Fibroblast of lung (primary cell): Measurements from ENCODE around the gene ERMP1. TPM values are rescaled to one million over a fixed set of nuclear protein-coding genes. Genes with fewer than 3 reads are reported as not detected.

Experiments used
- DNase-seq, 2 donors: peaks; one replicate each; pipeline versions ENCODE4 v3.0.0 to v3.0.0-alpha.2; 2010; ENCODE audit warnings: low read depth in 2 of 2
- H2AFZ ChIP-seq: 2 replicates; pipeline ENCODE4 v1.5.1; 2012; ENCODE audit warnings: low read length, control low read depth, inconsistent platforms
- H3K27ac ChIP-seq: 2 replicates; pipeline ENCODE4 v1.5.1; 2011; ENCODE audit warnings: low read length, control low read depth; ENCODE audit not compliant: insufficient read depth
- H3K27me3 ChIP-seq: 2 replicates; pipeline ENCODE4 v1.5.1; 2011; ENCODE audit warnings: mild to moderate bottlenecking, low read length; ENCODE audit not compliant: control insufficient read depth, insufficient read depth
- H3K36me3 ChIP-seq: 2 replicates; pipeline ENCODE4 v1.5.1; 2011; ENCODE audit warnings: low read length; ENCODE audit not compliant: control insufficient read depth, insufficient read depth
- H3K4me1 ChIP-seq: 2 replicates; pipeline ENCODE4 v1.5.1; 2011; ENCODE audit warnings: low read length; ENCODE audit not compliant: control insufficient read depth, insufficient read depth; ENCODE audit errors: extremely low read depth
- H3K4me2 ChIP-seq: 2 replicates; pipeline ENCODE4 v1.5.1; 2011; ENCODE audit warnings: low read length, control low read depth; ENCODE audit not compliant: insufficient read depth; ENCODE audit errors: extremely low read depth
- H3K4me3 ChIP-seq, 4 experiments: fragments of 200-600 bp in 1 of 4; sonication (generic) in 1 of 4; replicated peaks in 1 of 4; 2 replicates each; pipeline ENCODE4 v1.5.1; 2011 to 2016; ENCODE audit warnings: low read length in 4 of 4, low read depth in 3 of 4, mild to moderate bottlenecking in 3 of 4, control low read depth in 2 of 4, inconsistent platforms in 1 of 4, mixed read lengths in 1 of 4; ENCODE audit not compliant: insufficient read depth in 1 of 4; ENCODE audit errors: control extremely low read depth in 1 of 4
- H3K79me2 ChIP-seq: 2 replicates; pipeline ENCODE4 v1.5.1; 2012; ENCODE audit warnings: mild to moderate bottlenecking, low read length, inconsistent platforms; ENCODE audit not compliant: control insufficient read depth, insufficient read depth
- H3K9ac ChIP-seq: 2 replicates; pipeline ENCODE4 v1.5.1; 2011; ENCODE audit warnings: mild to moderate bottlenecking, low read length, control low read depth; ENCODE audit not compliant: insufficient read depth
- H3K9me3 ChIP-seq: 2 replicates; pipeline ENCODE4 v1.5.1; 2012; ENCODE audit warnings: low read depth, low read length; ENCODE audit not compliant: control insufficient read depth, insufficient read depth
- H4K20me1 ChIP-seq: 2 replicates; pipeline ENCODE4 v1.5.1; 2011; ENCODE audit warnings: low read length; ENCODE audit not compliant: control insufficient read depth, insufficient read depth; ENCODE audit errors: extremely low read depth
- EZH2 ChIP-seq: IDR thresholded peaks from 2 replicates; pipeline ENCODE4 v1.5.1; 2012; ENCODE audit warnings: low read length, control low read depth, mild to moderate bottlenecking; ENCODE audit errors: missing control alignments
- polyA plus RNA-seq, 2 donors: library from polyadenylated mRNA; depleted of rRNA in 1 of 2; stranded (reverse) in 1 of 2; unstranded in 1 of 2; fragments of >200 nt; gene quantifications; 2 replicates each; pipeline ENCODE4 v1.2.1, GENCODE V29; 2011 to 2012; ENCODE audit warnings: missing spikeins in 1 of 2
- total RNA-seq: library from RNA; depleted of rRNA; stranded (reverse); fragments of >200 nt; gene quantifications from 2 replicates; pipeline ENCODE4 v1.2.1, GENCODE V29; 2014
- TF ChIP-seq, protein P1 (sequence below), 2 donors: IDR thresholded peaks in 1 of 2; conservative IDR thresholded peaks in 1 of 2; 1 replicate in 1 of 2; 2 replicates in 1 of 2; pipeline ENCODE4 v1.5.1; 2011 to 2012; ENCODE audit warnings: low read length in 2 of 2, control low read depth in 1 of 2, inconsistent platforms in 1 of 2, low read depth in 1 of 2, mild to moderate bottlenecking in 1 of 2

Gene ERMP1
- total and polyA plus RNA-seq, 2 donors (not counting 1 experiment from before 2014, with no cell fraction given): 9.4 to 25.4 TPM

DNA sequence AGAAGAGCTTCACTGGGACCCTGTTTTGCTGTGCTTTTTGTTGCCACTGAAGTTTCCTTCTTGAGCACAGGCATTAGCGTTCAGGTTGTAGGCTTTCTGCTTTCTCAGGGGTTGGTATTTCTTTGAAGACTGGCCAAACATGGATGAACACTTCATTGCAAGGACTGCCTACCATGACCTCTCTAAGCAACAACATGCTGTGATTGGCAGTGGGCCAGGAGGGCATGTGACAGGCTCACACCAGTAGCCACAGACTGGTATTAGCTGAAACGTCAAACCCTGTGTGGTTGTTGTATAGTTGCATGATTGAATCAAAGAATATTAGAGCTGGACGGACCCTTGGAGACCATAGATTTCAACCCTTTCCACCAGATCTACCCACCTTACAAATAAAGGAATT, 37.8 kb upstream of the ERMP1 start:
- no peak overlapping the region for H2AFZ ChIP-seq
- DNase-seq: no peak
- no peak overlapping the region for H3K4me2 ChIP-seq
- H3K27me3 ChIP-seq: no peaks in the 10 kb centered on the region
- H3K79me2 ChIP-seq: no peaks in the 10 kb centered on the region
- H3K9ac ChIP-seq: no peak overlapping the region
- no peak for TF ChIP-seq EZH2
- TF ChIP-seq, protein P1, sequence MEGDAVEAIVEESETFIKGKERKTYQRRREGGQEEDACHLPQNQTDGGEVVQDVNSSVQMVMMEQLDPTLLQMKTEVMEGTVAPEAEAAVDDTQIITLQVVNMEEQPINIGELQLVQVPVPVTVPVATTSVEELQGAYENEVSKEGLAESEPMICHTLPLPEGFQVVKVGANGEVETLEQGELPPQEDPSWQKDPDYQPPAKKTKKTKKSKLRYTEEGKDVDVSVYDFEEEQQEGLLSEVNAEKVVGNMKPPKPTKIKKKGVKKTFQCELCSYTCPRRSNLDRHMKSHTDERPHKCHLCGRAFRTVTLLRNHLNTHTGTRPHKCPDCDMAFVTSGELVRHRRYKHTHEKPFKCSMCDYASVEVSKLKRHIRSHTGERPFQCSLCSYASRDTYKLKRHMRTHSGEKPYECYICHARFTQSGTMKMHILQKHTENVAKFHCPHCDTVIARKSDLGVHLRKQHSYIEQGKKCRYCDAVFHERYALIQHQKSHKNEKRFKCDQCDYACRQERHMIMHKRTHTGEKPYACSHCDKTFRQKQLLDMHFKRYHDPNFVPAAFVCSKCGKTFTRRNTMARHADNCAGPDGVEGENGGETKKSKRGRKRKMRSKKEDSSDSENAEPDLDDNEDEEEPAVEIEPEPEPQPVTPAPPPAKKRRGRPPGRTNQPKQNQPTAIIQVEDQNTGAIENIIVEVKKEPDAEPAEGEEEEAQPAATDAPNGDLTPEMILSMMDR (conservative IDR thresholded peaks at IDR 0.05 in 1 of 2, IDR thresholded peaks at IDR 0.05 in 1 of 2; ENCODE audit: low read depth in 1 of 2, low read length in 2 of 2): no peak
- no peaks in the 10 kb centered on the region for H4K20me1 ChIP-seq
- no peaks in the 10 kb centered on the region for H3K9me3 ChIP-seq
- H3K27ac ChIP-seq: no peak overlapping the region
- H3K4me1 ChIP-seq: no peaks in the 10 kb centered on the region
- no peaks in the 10 kb centered on the region for H3K36me3 ChIP-seq
- H3K4me3 ChIP-seq: no peak overlapping the region

DNA sequence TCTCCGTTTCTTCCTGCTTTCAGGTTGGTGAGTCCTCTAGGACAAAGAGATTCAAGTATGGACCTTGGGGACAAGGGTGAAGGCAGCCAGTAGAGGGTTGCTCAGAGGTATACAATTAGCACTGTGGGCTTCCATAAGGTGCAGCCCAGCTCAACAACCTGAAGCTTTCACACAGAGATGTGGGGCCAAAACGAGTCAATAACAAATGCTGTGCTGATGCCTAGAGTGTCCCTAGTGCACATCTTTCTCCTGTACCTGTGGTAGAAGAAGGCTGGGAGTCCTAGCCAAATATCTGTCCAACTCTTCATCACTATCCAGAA, 37.1 kb upstream of the ERMP1 start:
- no peak overlapping the region for H3K4me3 ChIP-seq
- TF ChIP-seq, protein P1 (conservative IDR thresholded peaks at IDR 0.05 in 1 of 2, IDR thresholded peaks at IDR 0.05 in 1 of 2; ENCODE audit: low read depth in 1 of 2, low read length in 2 of 2): no peak

DNA sequence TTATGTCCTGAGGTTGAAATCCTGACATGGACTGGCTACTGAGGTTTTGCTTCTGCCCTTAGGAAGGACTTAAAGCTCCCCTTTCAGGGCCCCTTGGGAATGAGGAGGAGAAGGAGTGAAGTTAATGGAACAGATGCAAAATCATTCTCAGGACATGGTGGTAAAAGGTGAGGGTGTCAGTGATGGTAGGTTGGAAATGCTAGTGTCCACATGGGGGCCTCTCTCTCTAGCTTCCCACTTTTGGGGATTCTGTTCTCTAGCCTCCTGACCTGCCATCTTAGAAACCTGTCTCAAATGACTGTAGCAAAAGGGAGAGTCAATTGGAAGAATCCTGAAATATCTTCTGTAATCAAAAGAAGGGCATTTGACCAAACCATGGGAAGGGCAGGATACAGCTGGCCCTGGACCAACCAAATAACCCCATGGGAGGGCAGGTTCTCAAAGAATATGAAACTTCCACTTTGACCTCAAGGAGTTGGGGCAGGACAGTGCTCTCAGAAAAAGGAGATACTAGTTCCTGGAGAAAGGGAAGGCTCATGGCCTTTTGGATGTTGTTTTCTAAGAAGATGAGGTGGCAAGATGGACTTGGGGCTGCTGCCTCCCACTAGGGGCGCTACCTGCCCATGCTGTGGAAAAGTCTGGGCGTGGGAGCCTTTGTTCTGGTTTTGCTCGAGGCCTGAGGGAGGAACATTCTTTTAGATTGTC, 36.5 kb upstream of the ERMP1 start:
- no peak overlapping the region for H3K27ac ChIP-seq
- no peak for DNase-seq

More for the DNA sequence above, 37.1 kb upstream of the ERMP1 start:
- Histone ChIP-seq H3K27ac (no peak overlapping the region), H3K79me2 (no peaks in the 10 kb centered on the region), H3K36me3 (no peaks in the 10 kb centered on the region), H3K4me2 (no peak overlapping the region), H3K9ac (no peak overlapping the region), H3K4me1 (no peaks in the 10 kb centered on the region), H3K27me3 (no peaks in the 10 kb centered on the region), H3K9me3 (no peaks in the 10 kb centered on the region), H2AFZ (no peak overlapping the region), H4K20me1 (no peaks in the 10 kb centered on the region)
- no peak for DNase-seq

More for the DNA sequence above, 36.5 kb upstream of the ERMP1 start:
- Histone ChIP-seq H3K4me2 (no peak overlapping the region), H3K4me1 (no peaks in the 10 kb centered on the region), H3K4me3 (no peak overlapping the region), H4K20me1 (no peaks in the 10 kb centered on the region), H3K27me3 (no peaks in the 10 kb centered on the region), H3K9me3 (no peaks in the 10 kb centered on the region), H2AFZ (no peak overlapping the region), H3K9ac (no peak overlapping the region), H3K36me3 (no peaks in the 10 kb centered on the region), H3K79me2 (no peaks in the 10 kb centered on the region)
- TF ChIP-seq EZH2: no peak
- TF ChIP-seq, protein P1 (conservative IDR thresholded peaks at IDR 0.05 in 1 of 2, IDR thresholded peaks at IDR 0.05 in 1 of 2; ENCODE audit: low read depth in 1 of 2, low read length in 2 of 2): peak in 1 of 2 donors; percentile 12
